HCT116 (cell line): ENCODE data around the gene IRF4. TPM values are rescaled to one million over a fixed set of nuclear protein-coding genes. Genes with fewer than 3 reads are reported as not detected.

Experiments used
- ATAC-seq: fragments of 200-7000 bp; cut with Tn5 transposase; 2 replicates; pipeline ENCODE4 v1.9.1; 2020; ENCODE audit warnings: mild to moderate bottlenecking, moderate library complexity
- BruUV-seq: library from RNA; stranded (reverse); fragments of 400-500 nt; replicated peaks from 2 replicates; lab custom pipeline; 2021; lab: Mats Ljungman, UMichigan
- CTCF ChIA-PET: fragments of 300-600 bp; sonication (Branson Sonifier 250); formaldehyde crosslinking; loops from one replicate; lab custom pipeline; 2021; ENCODE audit warnings: antibody characterized with exemption; lab: Charles Lee
- POLR2A ChIA-PET: fragments of 300-600, 350-600 bp; sonication (Branson Sonifier 250); formaldehyde crosslinking; loops from one replicate; lab custom pipeline; 2021; ENCODE audit warnings: antibody characterized with exemption; lab: Charles Lee
- RAD21 ChIA-PET, 2 experiments: fragments of 300-600 bp; sonication (Branson Sonifier 250); formaldehyde crosslinking; loops; one replicate each; lab custom pipeline; 2023; ENCODE audit warnings: low total read pairs in 2 of 2; ENCODE audit not compliant: uncharacterized antibody in 2 of 2, unreplicated experiment in 2 of 2, low non-redundant PET in 1 of 2; lab: Charles Lee
- DNase-seq: peaks from one replicate; pipeline ENCODE4 v3.0.0-alpha.2; 2010; ENCODE audit warnings: low read depth, low spot score
- H2AFZ ChIP-seq: fragments of 200-600 bp; shearing (Covaris generic), sonication (generic); 2 replicates; pipeline ENCODE4 v1.6.1; 2017; ENCODE audit warnings: low read depth, mixed run types, mixed read lengths, antibody characterized with exemption, low read length; ENCODE audit not compliant: poor library complexity, severe bottlenecking
- H3K27ac ChIP-seq: 2 replicates; pipeline ENCODE4 v1.5.1; 2012; ENCODE audit warnings: low read depth, low read length
- H3K27me3 ChIP-seq: fragments of 200-600 bp; sonication (generic); 2 replicates; pipeline ENCODE4 v1.6.1; 2016; ENCODE audit warnings: mixed run types, low read length, mixed read lengths; ENCODE audit not compliant: insufficient read depth
- H3K36me3 ChIP-seq, 2 experiments: fragments of 200-500 bp in 1 of 2; fragments of 200-600 bp in 1 of 2; sonication (Bioruptor generic) in 1 of 2; sonication (generic) in 1 of 2; 2 replicates each; pipeline versions ENCODE4 v1.5.1 to v1.6.1; 2014 to 2016; ENCODE audit warnings: low read length in 2 of 2, inconsistent platforms in 1 of 2, mixed read lengths in 1 of 2, mixed run types in 1 of 2; ENCODE audit not compliant: insufficient read depth in 2 of 2, control insufficient read depth in 1 of 2
- H3K4me1 ChIP-seq, 2 experiments: fragments of 200-600 bp in 1 of 2; sonication (generic) in 1 of 2; 2 replicates each; pipeline versions ENCODE4 v1.5.1 to v1.6.1; 2012 to 2017; ENCODE audit warnings: low read length in 2 of 2, inconsistent platforms in 1 of 2, mild to moderate bottlenecking in 1 of 2, mixed read lengths in 1 of 2, mixed run types in 1 of 2, moderate library complexity in 1 of 2; ENCODE audit not compliant: insufficient read depth in 2 of 2, control insufficient read depth in 1 of 2
- H3K4me2 ChIP-seq: fragments of 200-600 bp; sonication (generic); 2 replicates; pipeline ENCODE4 v1.6.1; 2017; ENCODE audit warnings: mixed run types, low read length, mixed read lengths
- H3K4me3 ChIP-seq, 2 experiments: fragments of 200-600 bp in 1 of 2; sonication (generic) in 1 of 2; replicated peaks in 1 of 2; 2 replicates each; pipeline ENCODE4 v1.5.1; 2011 to 2016; ENCODE audit warnings: low read length in 2 of 2, control low read depth in 1 of 2, low read depth in 1 of 2, mild to moderate bottlenecking in 1 of 2, mixed read lengths in 1 of 2, mixed run types in 1 of 2
- H3K79me2 ChIP-seq: fragments of 200-600 bp; sonication (generic); 2 replicates; pipeline ENCODE4 v1.6.1; 2017; ENCODE audit warnings: mild to moderate bottlenecking, mixed run types, low read length, moderate library complexity, mixed read lengths; ENCODE audit not compliant: insufficient read depth
- H3K9ac ChIP-seq: fragments of 200-600 bp; sonication (generic); 2 replicates; pipeline ENCODE4 v1.6.1; 2016; ENCODE audit warnings: low read length, mixed read lengths
- H3K9me2 ChIP-seq: fragments of 200-600 bp; sonication (generic), shearing (Covaris generic); 2 replicates; pipeline ENCODE4 v1.6.1; 2017; ENCODE audit warnings: mixed run types, mild to moderate bottlenecking, moderate library complexity; ENCODE audit not compliant: insufficient read depth
- H3K9me3 ChIP-seq, 2 experiments: fragments of 200-500 bp in 1 of 2; fragments of 200-600 bp in 1 of 2; sonication (Bioruptor generic) in 1 of 2; sonication (generic) in 1 of 2; 2 replicates each; pipeline ENCODE4 v1.6.1; 2014 to 2017; ENCODE audit warnings: low read length in 2 of 2, mixed read lengths in 2 of 2, inconsistent platforms in 1 of 2, low read depth in 1 of 2, mild to moderate bottlenecking in 1 of 2, mixed run types in 1 of 2, moderate library complexity in 1 of 2; ENCODE audit not compliant: control insufficient read depth in 1 of 2, insufficient read depth in 1 of 2
- H4K20me1 ChIP-seq: fragments of 200-600 bp; sonication (generic), shearing (Covaris generic); 2 replicates; pipeline ENCODE4 v1.6.1; 2017; ENCODE audit warnings: mixed run types, mild to moderate bottlenecking, moderate library complexity; ENCODE audit not compliant: insufficient read depth
- CEBPB ChIP-seq: IDR thresholded peaks from 2 replicates; pipeline ENCODE4 v1.6.1; 2012; ENCODE audit warnings: low read depth
- CTCF ChIP-seq, 3 experiments: fragments of 200-600 bp in 1 of 3; sonication (generic) in 1 of 3; IDR thresholded peaks in 2 of 3; conservative IDR thresholded peaks in 1 of 3; 2 replicates each; pipeline ENCODE4 v1.5.1; 2012 to 2017; ENCODE audit warnings: low read depth in 2 of 3, low read length in 2 of 3, antibody characterized with exemption in 1 of 3, borderline replicate concordance in 1 of 3, control low read depth in 1 of 3, mild to moderate bottlenecking in 1 of 3, mixed read lengths in 1 of 3, mixed run types in 1 of 3, moderate library complexity in 1 of 3; ENCODE audit not compliant: insufficient read depth in 1 of 3
- EZH2 ChIP-seq: fragments of 200-600 bp; sonication (generic); IDR thresholded peaks from 2 replicates; pipeline ENCODE4 v1.6.1; 2017; ENCODE audit warnings: antibody characterized with exemption, mixed run types
- FOSL1 ChIP-seq: IDR thresholded peaks from 2 replicates; pipeline ENCODE4 v1.6.1; 2012; ENCODE audit warnings: low read depth
- POLR2A ChIP-seq: IDR thresholded peaks from 2 replicates; pipeline ENCODE4 v1.7.0; 2011; ENCODE audit warnings: borderline replicate concordance; ENCODE audit not compliant: insufficient read depth, insufficient read length; ENCODE audit errors: extremely low read depth
- POLR2AphosphoS5 ChIP-seq: IDR thresholded peaks from 2 replicates; pipeline ENCODE4 v1.6.1; 2011; ENCODE audit warnings: mild to moderate bottlenecking, low read depth, low read length, moderate library complexity
- RAD21 ChIP-seq: IDR thresholded peaks from 2 replicates; pipeline ENCODE4 v1.6.1; 2012; ENCODE audit warnings: low read depth, mild to moderate bottlenecking
- SP1 ChIP-seq: IDR thresholded peaks from 2 replicates; pipeline ENCODE4 v1.6.1; 2012; ENCODE audit warnings: low read depth
- TCF7L2 ChIP-seq: IDR thresholded peaks from 2 replicates; pipeline ENCODE4 v1.7.0; 2011; ENCODE audit warnings: borderline replicate concordance, inconsistent platforms; ENCODE audit not compliant: insufficient read depth, insufficient read length; ENCODE audit errors: extremely low read depth
- YY1 ChIP-seq: IDR thresholded peaks from 2 replicates; pipeline ENCODE4 v1.6.1; 2011; ENCODE audit warnings: low read length, low read depth, moderate library complexity, mild to moderate bottlenecking; ENCODE audit not compliant: insufficient replicate concordance; ENCODE audit errors: extremely low read depth
- intact Hi-C: fragments of 100-400 bp; cut with micrococcal nuclease; formaldehyde crosslinking; loops from 2 replicates; pipeline ENCODE4 v1.10.0; 2022
- total RNA-seq: library from RNA; stranded (reverse); gene quantifications from one replicate; pipeline ENCODE4 v1.2.1, GENCODE V29; 2021; ENCODE audit not compliant: unreplicated experiment
- TF ChIP-seq, protein P1 (sequence below): IDR thresholded peaks from 2 replicates; pipeline ENCODE4 v1.6.1; 2011; ENCODE audit warnings: mild to moderate bottlenecking, low read length, moderate library complexity; ENCODE audit not compliant: insufficient replicate concordance; ENCODE audit errors: extremely low read depth
- TF ChIP-seq, protein P2 (sequence below): IDR thresholded peaks from 2 replicates; pipeline ENCODE4 v1.6.1; 2012; ENCODE audit warnings: low read depth
- TF ChIP-seq, protein P3 (sequence below): IDR thresholded peaks from 2 replicates; pipeline ENCODE4 v1.6.1; 2012

Gene IRF4
- total RNA-seq, 1 experiment from 2014 or later, result 1.2 TPM

GRCh38 chr6:397604-398003, 6.1 kb downstream of the IRF4 start:
- Histone ChIP-seq H3K9me2 (no peaks in the 10 kb centered on the region), H3K4me3 (no peak overlapping the region), H3K27me3 (peaks cover 12% of the 10 kb centered on the region; the same call in 1 of the 2 replicates), H4K20me1 (no peaks in the 10 kb centered on the region), H3K79me2 (no peaks in the 10 kb centered on the region), H3K9me3 (no peaks in the 10 kb centered on the region), H3K4me1 (no peaks in the 10 kb centered on the region), H2AFZ (no peak overlapping the region), H3K36me3 (no peaks in the 10 kb centered on the region), H3K4me2 (no peak overlapping the region), H3K27ac (no peak overlapping the region), H3K9ac (no peak overlapping the region)
- DNase-seq, result no peak
- no peak for ATAC-seq
- ChIA-PET RAD21 (no interaction called here), POLR2A (no interaction called here), CTCF (no interaction called here)
- BruUV-seq, result no TSS peak
- intact Hi-C loops, result no loop called here
- no peak for TF ChIP-seq FOSL1

DNA sequence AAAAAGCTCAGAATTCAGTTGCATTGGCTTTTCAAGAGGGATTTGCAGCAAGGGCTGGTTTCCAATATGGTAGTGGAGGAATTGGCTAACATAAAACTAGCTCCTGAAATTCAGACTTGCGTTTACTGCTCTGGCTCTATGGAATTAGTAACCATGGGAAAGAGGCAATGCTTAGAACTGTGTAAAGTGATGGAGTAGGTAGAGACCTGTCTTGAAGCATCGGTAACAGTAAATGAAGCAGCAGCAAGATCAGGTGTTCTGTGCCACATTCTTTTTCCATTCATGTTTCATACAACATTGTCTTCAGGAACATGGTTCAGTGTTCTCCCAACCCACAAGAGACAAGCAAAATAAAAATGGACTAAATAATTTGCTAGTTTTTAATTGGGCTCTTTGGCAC, 6.5 kb downstream of the IRF4 start:
- no peak for DNase-seq
- intact Hi-C loops, result no loop called here
- H4K20me1 ChIP-seq, result no peaks in the 10 kb centered on the region
- H3K36me3 ChIP-seq, result no peaks in the 10 kb centered on the region
- H3K4me1 ChIP-seq, result no peaks in the 10 kb centered on the region
- no peaks in the 10 kb centered on the region for H3K9me2 ChIP-seq
- H3K4me2 ChIP-seq, result no peak overlapping the region
- RAD21 ChIA-PET, result no interaction called here
- no peak overlapping the region for H3K27ac ChIP-seq
- no peak overlapping the region for H3K9ac ChIP-seq
- BruUV-seq, result no TSS peak
- peaks cover 12% of the 10 kb centered on the region; the same call in 1 of the 2 replicates for H3K27me3 ChIP-seq
- H2AFZ ChIP-seq, result no peak overlapping the region
- H3K9me3 ChIP-seq, result no peaks in the 10 kb centered on the region
- ATAC-seq, result no peak
- H3K4me3 ChIP-seq, result no peak overlapping the region
- POLR2A ChIA-PET, result no interaction called here
- CTCF ChIA-PET, result no interaction called here
- H3K79me2 ChIP-seq, result no peaks in the 10 kb centered on the region
- TF ChIP-seq POLR2AphosphoS5, result no peak
- TF ChIP-seq POLR2A, result no peak
- TF ChIP-seq YY1, result no peak
- TF ChIP-seq, protein P1, sequence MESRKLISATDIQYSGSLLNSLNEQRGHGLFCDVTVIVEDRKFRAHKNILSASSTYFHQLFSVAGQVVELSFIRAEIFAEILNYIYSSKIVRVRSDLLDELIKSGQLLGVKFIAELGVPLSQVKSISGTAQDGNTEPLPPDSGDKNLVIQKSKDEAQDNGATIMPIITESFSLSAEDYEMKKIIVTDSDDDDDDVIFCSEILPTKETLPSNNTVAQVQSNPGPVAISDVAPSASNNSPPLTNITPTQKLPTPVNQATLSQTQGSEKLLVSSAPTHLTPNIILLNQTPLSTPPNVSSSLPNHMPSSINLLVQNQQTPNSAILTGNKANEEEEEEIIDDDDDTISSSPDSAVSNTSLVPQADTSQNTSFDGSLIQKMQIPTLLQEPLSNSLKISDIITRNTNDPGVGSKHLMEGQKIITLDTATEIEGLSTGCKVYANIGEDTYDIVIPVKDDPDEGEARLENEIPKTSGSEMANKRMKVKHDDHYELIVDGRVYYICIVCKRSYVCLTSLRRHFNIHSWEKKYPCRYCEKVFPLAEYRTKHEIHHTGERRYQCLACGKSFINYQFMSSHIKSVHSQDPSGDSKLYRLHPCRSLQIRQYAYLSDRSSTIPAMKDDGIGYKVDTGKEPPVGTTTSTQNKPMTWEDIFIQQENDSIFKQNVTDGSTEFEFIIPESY, result no peak
- no peak for TF ChIP-seq RAD21
- no peak for TF ChIP-seq SP1
- no peak for TF ChIP-seq CTCF (IDR thresholded peaks at IDR 0.05 in 2 of 3, conservative IDR thresholded peaks at IDR 0.05 in 1 of 3; ENCODE audit: borderline replicate concordance in 1 of 3, insufficient read depth in 1 of 3, low read depth in 2 of 3, low read length in 2 of 3)
- TF ChIP-seq EZH2, result no peak
- no peak for TF ChIP-seq TCF7L2
- TF ChIP-seq CEBPB, result no peak
- TF ChIP-seq, protein P2, sequence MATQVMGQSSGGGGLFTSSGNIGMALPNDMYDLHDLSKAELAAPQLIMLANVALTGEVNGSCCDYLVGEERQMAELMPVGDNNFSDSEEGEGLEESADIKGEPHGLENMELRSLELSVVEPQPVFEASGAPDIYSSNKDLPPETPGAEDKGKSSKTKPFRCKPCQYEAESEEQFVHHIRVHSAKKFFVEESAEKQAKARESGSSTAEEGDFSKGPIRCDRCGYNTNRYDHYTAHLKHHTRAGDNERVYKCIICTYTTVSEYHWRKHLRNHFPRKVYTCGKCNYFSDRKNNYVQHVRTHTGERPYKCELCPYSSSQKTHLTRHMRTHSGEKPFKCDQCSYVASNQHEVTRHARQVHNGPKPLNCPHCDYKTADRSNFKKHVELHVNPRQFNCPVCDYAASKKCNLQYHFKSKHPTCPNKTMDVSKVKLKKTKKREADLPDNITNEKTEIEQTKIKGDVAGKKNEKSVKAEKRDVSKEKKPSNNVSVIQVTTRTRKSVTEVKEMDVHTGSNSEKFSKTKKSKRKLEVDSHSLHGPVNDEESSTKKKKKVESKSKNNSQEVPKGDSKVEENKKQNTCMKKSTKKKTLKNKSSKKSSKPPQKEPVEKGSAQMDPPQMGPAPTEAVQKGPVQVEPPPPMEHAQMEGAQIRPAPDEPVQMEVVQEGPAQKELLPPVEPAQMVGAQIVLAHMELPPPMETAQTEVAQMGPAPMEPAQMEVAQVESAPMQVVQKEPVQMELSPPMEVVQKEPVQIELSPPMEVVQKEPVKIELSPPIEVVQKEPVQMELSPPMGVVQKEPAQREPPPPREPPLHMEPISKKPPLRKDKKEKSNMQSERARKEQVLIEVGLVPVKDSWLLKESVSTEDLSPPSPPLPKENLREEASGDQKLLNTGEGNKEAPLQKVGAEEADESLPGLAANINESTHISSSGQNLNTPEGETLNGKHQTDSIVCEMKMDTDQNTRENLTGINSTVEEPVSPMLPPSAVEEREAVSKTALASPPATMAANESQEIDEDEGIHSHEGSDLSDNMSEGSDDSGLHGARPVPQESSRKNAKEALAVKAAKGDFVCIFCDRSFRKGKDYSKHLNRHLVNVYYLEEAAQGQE, result no peak
- TF ChIP-seq, protein P3, sequence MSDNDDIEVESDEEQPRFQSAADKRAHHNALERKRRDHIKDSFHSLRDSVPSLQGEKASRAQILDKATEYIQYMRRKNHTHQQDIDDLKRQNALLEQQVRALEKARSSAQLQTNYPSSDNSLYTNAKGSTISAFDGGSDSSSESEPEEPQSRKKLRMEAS, result no peak
